ENCODE results near the gene HMMR. TPM values are rescaled to one million over a fixed set of nuclear protein-coding genes. Genes with fewer than 3 reads are reported as not detected.

Gene HMMR, protein sequence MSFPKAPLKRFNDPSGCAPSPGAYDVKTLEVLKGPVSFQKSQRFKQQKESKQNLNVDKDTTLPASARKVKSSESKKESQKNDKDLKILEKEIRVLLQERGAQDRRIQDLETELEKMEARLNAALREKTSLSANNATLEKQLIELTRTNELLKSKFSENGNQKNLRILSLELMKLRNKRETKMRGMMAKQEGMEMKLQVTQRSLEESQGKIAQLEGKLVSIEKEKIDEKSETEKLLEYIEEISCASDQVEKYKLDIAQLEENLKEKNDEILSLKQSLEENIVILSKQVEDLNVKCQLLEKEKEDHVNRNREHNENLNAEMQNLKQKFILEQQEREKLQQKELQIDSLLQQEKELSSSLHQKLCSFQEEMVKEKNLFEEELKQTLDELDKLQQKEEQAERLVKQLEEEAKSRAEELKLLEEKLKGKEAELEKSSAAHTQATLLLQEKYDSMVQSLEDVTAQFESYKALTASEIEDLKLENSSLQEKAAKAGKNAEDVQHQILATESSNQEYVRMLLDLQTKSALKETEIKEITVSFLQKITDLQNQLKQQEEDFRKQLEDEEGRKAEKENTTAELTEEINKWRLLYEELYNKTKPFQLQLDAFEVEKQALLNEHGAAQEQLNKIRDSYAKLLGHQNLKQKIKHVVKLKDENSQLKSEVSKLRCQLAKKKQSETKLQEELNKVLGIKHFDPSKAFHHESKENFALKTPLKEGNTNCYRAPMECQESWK
- total RNA-seq, result 40.6 and 55.0 TPM in 2 replicates

DNA sequence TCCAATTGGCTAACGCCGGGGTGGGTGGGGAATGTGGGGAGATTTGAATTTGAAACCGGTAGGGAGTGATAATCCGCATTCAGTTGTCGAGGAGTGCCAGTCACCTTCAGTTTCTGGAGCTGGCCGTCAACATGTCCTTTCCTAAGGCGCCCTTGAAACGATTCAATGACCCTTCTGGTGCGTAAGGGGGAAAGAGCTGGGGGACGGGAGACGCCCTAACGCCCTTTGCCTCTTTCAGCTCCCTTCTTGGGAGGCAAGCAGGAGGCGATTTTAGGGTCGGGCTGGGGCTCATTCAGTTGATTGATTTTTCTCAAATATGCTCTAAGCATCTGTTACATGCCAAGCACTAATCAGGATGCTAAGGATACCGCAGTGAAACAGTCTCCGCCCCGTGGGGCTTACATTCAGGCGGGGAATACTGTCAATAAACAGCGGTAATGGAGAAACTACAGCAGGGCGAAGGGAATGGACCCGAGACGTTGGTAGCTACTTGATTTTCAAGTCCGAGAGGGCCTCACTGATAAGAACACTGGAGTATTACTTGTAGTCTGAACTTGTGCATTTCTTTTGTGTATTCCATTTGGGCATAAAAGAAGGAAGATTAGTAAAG, at the start of gene HMMR:
HMMR (plus strand) TSS at position 71 of the 610 bp plus-strand sequence; CDS start at position 132, 61 bp downstream.

DNA sequence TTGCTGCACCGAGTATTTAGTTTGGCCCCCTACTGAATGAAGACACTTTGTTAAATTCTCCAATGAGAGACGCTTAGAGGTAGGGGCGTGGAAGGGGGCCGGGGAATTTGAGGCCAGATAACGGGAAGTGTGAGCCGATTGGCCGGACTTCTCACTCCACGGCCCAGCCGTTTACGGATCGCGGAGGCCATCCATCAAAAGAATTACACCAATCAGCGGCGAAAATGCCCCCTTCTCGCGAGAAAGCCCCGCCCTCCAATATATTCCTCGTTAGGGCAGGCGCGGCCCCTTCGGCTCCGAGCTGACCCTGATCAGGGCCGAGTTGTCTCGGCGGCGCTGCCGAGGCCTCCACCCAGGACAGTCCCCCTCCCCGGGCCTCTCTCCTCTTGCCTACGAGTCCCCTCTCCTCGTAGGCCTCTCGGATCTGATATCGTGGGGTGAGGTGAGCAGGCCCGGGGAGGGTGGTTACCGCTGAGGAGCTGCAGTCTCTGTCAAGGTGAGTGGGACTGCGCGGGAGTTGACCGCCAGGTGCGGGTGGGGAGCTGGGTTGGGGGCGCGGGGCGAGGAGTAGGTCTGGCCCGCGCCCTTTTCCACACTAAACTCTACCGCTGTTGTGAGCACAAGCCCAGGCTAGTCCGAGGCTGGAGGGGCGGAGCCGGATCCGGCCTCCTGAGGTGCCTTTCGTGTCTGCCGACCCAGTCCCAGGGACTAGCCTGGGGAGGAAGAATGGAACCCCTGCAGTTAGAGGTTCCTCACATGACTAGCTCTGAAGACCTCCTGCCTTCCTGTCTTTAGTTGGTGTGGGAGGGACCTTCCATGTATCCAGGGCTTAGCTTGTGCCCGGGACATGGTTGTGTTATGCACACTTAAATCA, 22.9 kb upstream of the HMMR start, which contains the start of gene CCNG1:
CCNG1 (plus strand) TSS at position 287 of the 874 bp plus-strand sequence. CDS start 1,662 bp downstream, outside the sequence.

DNA sequence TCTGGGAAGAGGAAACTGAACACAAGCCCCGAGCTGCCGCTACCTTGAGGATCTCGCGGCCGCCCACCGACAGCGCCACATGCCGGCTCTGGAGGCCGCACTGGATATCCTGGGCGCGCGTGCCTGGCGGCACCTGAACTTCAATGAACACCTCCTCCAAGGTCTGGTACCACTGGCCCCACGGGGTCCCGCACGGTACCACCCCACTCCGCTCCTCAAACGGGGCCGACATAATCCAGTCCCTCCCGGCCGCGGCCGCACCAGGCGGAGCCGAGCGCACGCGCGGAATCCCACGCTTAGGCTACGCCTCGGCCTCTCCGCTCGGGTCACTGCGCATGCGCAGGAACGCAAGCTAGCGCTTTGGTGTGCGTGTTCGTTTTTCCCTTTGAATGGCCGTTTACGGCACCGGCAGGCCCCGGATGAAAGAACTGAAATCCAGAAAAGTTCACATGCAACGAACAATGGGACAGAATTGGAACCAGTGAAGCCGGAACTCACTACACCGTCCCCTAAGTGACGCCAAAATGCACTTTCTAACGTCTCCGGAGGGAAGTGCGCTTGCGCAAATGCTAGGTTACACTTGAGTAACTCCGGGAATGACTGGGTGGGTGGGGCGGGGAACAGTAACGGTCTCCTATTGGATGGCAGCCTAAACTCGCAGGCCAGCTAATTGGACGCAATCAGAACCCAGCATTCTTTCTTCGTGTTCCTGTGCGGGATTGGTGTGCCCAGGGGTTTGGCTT, 442 bp upstream of the HMMR start, which contains the start of gene NUDCD2:
NUDCD2 (minus strand) TSS at position 284 of the 743 bp plus-strand sequence; CDS start at position 232, 52 bp downstream.

DNA sequence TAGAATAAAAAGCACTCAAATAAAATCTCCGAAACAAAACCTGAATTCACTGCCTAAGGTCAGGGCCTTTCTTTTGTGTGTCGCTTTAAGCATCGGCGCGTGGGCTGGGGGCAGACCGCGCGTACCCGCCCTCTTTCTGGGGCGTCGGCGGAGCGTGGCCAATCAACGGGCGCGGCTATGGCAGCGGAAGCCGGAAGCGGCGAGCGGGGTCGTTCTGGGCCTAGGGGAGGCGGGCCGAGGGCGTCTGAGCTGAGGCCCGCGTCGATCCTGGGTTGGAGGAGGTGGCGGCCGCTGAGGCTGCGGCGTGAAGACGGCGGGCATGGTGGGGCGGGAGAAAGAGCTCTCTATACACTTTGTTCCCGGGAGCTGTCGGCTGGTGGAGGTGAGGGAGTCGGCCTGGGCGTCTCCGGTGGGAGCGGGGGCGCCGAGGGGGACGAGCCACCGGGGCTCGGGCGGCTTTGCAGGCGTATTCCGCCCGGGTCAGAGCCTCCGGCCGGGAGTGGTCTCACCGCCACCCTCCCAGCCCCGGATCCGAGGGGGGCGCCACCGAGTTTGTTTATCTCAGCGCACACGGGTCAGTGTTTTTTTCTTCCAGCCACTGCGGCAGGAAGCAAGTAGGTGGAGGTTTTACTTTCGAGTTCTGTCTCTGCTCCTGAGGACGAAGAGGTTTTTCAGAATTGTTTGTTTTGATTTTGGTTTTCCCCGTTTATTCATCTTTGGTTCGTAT, 45.1 kb downstream of the HMMR start, which contains the start of gene MAT2B:
MAT2B (plus strand) TSS at position 252 of the 727 bp plus-strand sequence; CDS start at position 320, 68 bp downstream.

Other genes starting within 250 kb of the HMMR start
- gene CCNG1, start 23.0 kb upstream of the HMMR start, total RNA-seq, result 155 and 182 TPM in 2 replicates
- 6.5 and 10.8 TPM in 2 replicates for gene NUDCD2, start 530 bp upstream of the HMMR start, total RNA-seq
- gene MAT2B, start 45.0 kb downstream of the HMMR start, total RNA-seq, result 84.7 and 90.6 TPM in 2 replicates